HG02642 (cell line): Measurements from ENCODE around the gene DSPP.

ENCODE experiments used
- ATAC-seq: cut with Tn5 transposase; IDR thresholded peaks from one replicate; pipeline ENCODE4 v1.9.1; 2021; ENCODE audit warnings: mild to moderate bottlenecking; ENCODE audit not compliant: unreplicated experiment, poor library complexity

The DSPP gene

GRCh38 chr4:87624698-87625097 lies 16.4 kb downstream of the DSPP start:
- ATAC-seq, result no peak

- ATAC-seq, result no peak
Measured at GRCh38 chr4:87631668-87632067, 23.3 kb downstream of the DSPP start.

DNA sequence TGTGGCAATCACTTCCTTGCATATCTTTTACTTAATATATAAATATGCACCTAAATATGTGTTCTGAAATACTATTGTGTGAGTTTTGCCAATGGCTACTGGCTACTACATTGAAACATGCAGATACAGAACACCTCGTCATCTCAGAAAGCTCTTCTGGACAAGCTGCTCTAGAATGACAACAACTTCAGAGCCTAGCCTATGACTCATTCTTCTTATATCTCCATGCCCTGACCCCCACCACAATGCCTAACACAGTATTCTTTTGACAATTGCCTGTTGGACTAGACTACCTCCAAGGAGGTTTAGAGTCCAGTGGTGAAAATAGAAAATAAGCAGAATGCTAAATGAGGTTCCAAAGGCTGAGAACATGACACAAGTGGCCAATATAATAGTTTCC lies 24.1 kb downstream of the DSPP start:
- ATAC-seq, result no peak

GRCh38 chr4:87633243-87633642 lies 24.9 kb downstream of the DSPP start:
- no peak for ATAC-seq

GRCh38 chr4:87644286-87644685 lies 36.0 kb downstream of the DSPP start:
- ATAC-seq, result no peak

GRCh38 chr4:87649980-87650379 lies 41.7 kb downstream of the DSPP start, which contains the start of gene DMP1:
DMP1 (plus strand) TSS chr4:87650280; CDS start chr4:87656493, 6,213 bp downstream.
- ATAC-seq, result no peak

GRCh38 chr4:87650938-87651337 lies 42.6 kb downstream of the DSPP start:
- ATAC-seq, result no peak

DNA sequence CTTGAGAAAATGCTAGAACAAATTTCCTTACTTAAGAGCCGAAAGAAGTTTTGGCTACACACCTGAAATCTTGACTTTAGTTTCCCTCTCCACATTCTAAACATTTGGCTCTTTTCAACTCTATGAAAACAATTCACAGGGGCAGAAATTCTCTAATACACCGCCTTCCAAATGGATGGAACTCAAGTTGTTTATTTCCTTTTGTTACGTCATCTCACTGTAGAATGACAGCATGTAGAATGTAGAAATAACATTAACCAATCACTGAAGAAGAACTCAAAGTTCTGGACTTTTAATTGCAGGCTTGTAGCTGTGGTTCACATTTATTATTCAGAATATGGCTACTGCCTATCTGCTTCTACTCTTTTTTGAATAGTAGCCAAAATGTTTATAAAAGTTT lies 43.6 kb downstream of the DSPP start:
- no peak for ATAC-seq

DNA sequence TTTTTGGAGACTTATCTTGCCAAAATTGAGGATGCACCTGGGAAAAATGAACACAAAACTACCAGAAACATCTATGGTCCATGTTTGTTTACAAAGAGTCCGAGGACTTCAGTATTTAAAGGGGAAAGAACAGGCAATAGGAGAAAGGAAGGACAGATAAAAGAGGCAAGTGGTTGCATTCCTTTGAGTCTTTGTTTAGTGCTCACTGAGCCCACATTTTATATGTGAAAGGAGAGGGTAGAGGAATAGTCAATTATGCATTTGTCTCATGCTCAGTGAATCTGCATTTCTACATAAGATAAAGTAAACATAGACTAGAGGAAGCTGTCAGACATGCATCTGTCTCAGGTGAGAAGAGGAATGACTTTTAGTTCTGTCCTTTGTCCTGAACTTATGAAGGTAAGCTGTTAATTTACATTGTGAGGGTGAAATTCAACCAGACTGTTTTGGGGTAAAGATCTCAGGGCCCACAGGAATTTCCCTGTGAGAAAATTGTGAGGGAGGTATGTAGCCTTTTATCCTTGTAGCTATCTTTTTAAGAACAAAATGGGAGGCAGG lies 46.2 kb downstream of the DSPP start:
- no peak for ATAC-seq

- no peak for ATAC-seq
Measured at GRCh38 chr4:87657525-87657924, 49.2 kb downstream of the DSPP start.

DNA sequence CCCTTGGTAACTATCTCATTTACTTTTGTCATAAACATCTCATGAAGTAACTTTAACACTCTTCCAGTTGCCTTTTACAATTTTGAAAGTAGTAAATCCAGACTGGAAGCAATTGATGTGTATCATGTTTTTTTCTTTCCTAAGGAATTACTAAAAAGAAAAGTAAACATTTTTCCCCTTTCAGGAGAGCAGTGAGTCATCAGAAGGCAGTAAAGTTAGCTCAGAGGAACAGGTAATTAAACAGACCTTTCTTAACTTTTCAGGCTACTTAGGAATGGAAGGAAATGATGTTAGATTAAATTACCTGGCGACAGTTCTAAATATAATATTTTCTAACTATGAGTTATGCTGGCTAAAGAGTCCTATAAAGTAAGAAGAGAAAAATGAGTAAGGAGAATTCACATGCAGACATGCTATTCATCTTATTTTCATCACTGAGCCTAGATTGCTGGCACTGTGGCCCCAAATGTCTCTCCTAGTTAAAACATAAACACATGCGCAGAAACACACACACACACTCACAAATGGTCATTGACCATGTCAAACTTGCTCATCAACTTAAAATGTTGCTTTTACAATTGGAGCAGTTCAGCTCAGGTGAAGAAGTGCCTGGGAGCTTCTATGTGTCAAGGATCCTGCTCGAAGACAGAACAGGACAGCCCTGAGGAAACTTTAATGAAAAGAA lies 51.1 kb downstream of the DSPP start:
- no peak for ATAC-seq

GRCh38 chr4:87662871-87663270 lies 54.5 kb downstream of the DSPP start:
- no peak for ATAC-seq
